NCI-H187 (cell line): ENCODE data around the gene OGFR.
A peak's percentile ranks its signal among the peaks of the same experiment; 100 is the strongest.

ENCODE experiments used
- DNase-seq, 2 experiments: peaks; one replicate each; lab custom pipeline; 2025; lab: John Stamatoyannopoulos, UW

OGFR gene

DNA sequence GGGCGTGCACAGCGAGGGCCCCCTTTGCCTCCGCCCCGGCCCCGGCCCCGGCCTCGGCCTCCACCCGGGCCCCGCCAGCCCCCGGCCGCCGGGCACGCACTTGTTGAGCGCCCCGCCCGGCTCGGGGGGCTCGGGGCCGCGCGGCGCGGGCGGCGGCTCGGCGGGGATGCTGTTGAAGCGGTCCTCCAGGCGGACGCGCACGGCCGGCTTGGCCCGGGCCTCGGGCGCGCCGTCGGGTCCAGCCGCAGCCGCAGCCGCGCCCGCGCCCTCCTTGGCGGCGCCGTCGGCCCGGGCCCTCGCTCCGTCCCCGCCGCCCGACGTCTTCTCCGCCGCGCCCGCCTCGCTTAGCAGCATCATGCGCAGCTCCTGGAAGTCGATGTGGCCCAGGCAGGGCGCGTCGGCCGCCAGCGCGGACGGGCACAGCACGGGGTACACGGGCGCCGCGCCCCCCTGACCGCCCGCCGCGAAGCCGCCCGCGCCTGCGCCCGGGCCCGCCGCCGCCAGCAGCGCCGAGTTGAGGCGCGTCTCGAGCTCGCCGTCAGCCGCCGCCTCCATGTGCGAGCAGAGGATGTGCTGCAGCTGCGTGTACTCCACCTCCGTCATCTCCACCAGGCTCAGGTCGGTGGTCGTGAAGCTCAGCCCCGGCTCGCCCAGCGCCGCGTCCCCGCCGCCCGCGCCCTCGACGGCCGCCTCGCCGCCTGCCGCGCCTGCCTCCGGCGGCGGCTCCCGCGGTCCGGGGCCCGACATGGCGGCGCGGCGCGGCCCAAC is 56.5 kb downstream of the OGFR start:
- no peak for DNase-seq

DNA sequence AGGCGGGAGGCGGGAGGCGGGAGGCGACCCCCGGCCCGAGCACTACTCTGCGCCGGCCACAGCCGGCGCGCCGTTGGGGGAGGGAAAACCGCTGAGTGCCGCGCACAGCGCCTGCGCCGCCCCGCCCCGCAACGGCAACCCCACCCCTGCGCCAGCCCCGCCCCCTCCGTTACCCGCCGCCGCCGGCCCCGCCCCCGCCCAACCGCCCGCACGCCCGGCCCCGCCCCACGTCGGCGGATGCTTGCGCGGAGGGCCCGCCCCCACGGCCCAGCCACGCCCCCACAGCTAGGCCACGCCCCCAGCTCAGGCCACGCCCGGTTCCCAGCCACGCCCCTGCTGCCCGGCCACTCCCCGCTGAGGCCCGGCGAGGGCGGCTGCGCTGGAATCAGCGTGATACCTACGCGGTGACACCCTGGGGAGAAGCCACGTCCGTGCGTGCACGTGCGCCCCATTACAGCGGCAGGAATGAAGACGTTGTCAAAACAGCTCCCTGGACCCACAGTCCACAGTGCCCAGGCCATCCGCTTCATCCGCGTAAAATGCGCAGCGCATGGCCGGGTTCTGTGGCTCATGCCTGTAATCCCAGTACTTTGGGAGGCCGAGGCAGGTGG is 57.2 kb downstream of the OGFR start, which contains the start of gene TCFL5:
Gene TCFL5 (minus strand): TSS at position 97 of the 611 bp plus-strand sequence. CDS start 152 bp downstream, outside the sequence.
- peak; percentile 22 to 66 for DNase-seq
